HG03039 (cell line): ENCODE data around the gene DSCAML1.

Experiments used
- ATAC-seq: cut with Tn5 transposase; IDR thresholded peaks from one replicate; pipeline ENCODE4 v1.9.1; 2021; ENCODE audit warnings: mild to moderate bottlenecking, moderate library complexity; ENCODE audit not compliant: unreplicated experiment

DSCAML1 gene

GRCh38 chr11:117396970-117397369 is 400.0 kb downstream of the DSCAML1 start:
- no peak for ATAC-seq

GRCh38 chr11:117395476-117395875 is 401.5 kb downstream of the DSCAML1 start:
- ATAC-seq, result no peak

GRCh38 chr11:117394221-117394925 is 402.6 kb downstream of the DSCAML1 start:
- no peak for ATAC-seq

- no peak for ATAC-seq
These were observed 404.0 kb downstream of the DSCAML1 start for GRCh38 chr11:117392979-117393378.

- no peak for ATAC-seq
These were observed 404.9 kb downstream of the DSCAML1 start for GRCh38 chr11:117392001-117392690.

GRCh38 chr11:117391181-117391580 is 405.8 kb downstream of the DSCAML1 start:
- ATAC-seq, result no peak

- no peak for ATAC-seq
These were observed 406.3 kb downstream of the DSCAML1 start for GRCh38 chr11:117390743-117391142.

- no peak for ATAC-seq
These were observed 408.8 kb downstream of the DSCAML1 start for GRCh38 chr11:117387992-117388755.

- ATAC-seq, result no peak
These were observed 411.1 kb downstream of the DSCAML1 start for GRCh38 chr11:117385906-117386305.

GRCh38 chr11:117385471-117385870 is 411.5 kb downstream of the DSCAML1 start:
- ATAC-seq, result no peak

GRCh38 chr11:117384045-117384444 is 413.0 kb downstream of the DSCAML1 start:
- no peak for ATAC-seq

GRCh38 chr11:117382746-117383145 is 414.3 kb downstream of the DSCAML1 start:
- no peak for ATAC-seq

- no peak for ATAC-seq
These were observed 415.3 kb downstream of the DSCAML1 start for GRCh38 chr11:117381481-117382387.

GRCh38 chr11:117380676-117381075 is 416.3 kb downstream of the DSCAML1 start:
- no peak for ATAC-seq

- no peak for ATAC-seq
These were observed 417.8 kb downstream of the DSCAML1 start for GRCh38 chr11:117378976-117379865.
